Lower leg skin (tissue), 4 donors: ENCODE measurements around the gene PTCD3. TPM values are rescaled to one million over a fixed set of nuclear protein-coding genes. Genes with fewer than 3 reads are reported as not detected.

Source experiments
- DNase-seq, 2 donors: peaks; one replicate each; pipeline ENCODE4 v3.0.0-alpha.2; 2019; ENCODE audit warnings: low spot score in 2 of 2
- H3K4me3 ChIP-seq: fragments of 200-600 bp; sonication (generic); 2 replicates; pipeline ENCODE4 v1.5.1; 2017; ENCODE audit warnings: mild to moderate bottlenecking, low read depth; ENCODE audit not compliant: poor library complexity, severe bottlenecking
- POLR2A ChIP-seq, 2 donors: fragments of 450-650 bp; IDR thresholded peaks; one replicate each; pipeline ENCODE4 v1.6.1; 2016 to 2017; ENCODE audit warnings: antibody characterized with exemption in 2 of 2, mild to moderate bottlenecking in 1 of 2, moderate library complexity in 1 of 2
- WGBS, 2 donors: methylation state at CpG; one replicate each; pipeline ENCODE4 v1.1.5; 2018; 5-methylcytosine and 5-hydroxymethylcytosine counted together
- intact Hi-C: fragments of 100-400 bp; cut with DNase I; formaldehyde crosslinking; loops from one replicate; pipeline ENCODE4 v1.15.0; 2023; ENCODE audit warnings: low total_unique reads
- total RNA-seq, 4 donors: library from RNA; depleted of rRNA; stranded (reverse); fragments of >200 nt; gene quantifications; one replicate each; pipeline ENCODE4 v1.1.0, GENCODE V29; 2016
- TF ChIP-seq, protein P1 (sequence below), 3 donors: fragments of 450-650 bp; IDR thresholded peaks; one replicate each; pipeline ENCODE4 v1.5.1; 2016; ENCODE audit warnings: antibody characterized with exemption in 3 of 3, mild to moderate bottlenecking in 3 of 3, moderate library complexity in 2 of 3

PTCD3 gene
- total RNA-seq, 4 donors from 2014 or later, result 35.5 to 98.7 (median 48.5) TPM

- intact Hi-C loops, result no loop called here
- DNase-seq, result no peak
- H3K4me3 ChIP-seq, result no peak overlapping the region
- 83 to 84% methylated on average over 14 of the region's 14 CpGs for WGBS, 2 donors
- TF ChIP-seq POLR2A (IDR thresholded peaks at IDR 0.05), result no peak
- TF ChIP-seq, protein P1, sequence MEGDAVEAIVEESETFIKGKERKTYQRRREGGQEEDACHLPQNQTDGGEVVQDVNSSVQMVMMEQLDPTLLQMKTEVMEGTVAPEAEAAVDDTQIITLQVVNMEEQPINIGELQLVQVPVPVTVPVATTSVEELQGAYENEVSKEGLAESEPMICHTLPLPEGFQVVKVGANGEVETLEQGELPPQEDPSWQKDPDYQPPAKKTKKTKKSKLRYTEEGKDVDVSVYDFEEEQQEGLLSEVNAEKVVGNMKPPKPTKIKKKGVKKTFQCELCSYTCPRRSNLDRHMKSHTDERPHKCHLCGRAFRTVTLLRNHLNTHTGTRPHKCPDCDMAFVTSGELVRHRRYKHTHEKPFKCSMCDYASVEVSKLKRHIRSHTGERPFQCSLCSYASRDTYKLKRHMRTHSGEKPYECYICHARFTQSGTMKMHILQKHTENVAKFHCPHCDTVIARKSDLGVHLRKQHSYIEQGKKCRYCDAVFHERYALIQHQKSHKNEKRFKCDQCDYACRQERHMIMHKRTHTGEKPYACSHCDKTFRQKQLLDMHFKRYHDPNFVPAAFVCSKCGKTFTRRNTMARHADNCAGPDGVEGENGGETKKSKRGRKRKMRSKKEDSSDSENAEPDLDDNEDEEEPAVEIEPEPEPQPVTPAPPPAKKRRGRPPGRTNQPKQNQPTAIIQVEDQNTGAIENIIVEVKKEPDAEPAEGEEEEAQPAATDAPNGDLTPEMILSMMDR (IDR thresholded peaks at IDR 0.05), result no peak
Measured at GRCh38 chr2:86087936-86088850, 17.8 kb upstream of the PTCD3 start.

GRCh38 chr2:86094229-86094628 lies 11.8 kb upstream of the PTCD3 start:
- WGBS, 2 donors, result 66 to 67% methylated on average over 1 of the region's 1 CpG
- TF ChIP-seq, protein P1 (IDR thresholded peaks at IDR 0.05), result no peak
- no peak for TF ChIP-seq POLR2A (IDR thresholded peaks at IDR 0.05)

GRCh38 chr2:86097114-86097896 lies 8.7 kb upstream of the PTCD3 start:
- TF ChIP-seq, protein P1 (IDR thresholded peaks at IDR 0.05), result no peak
- no peak overlapping the region for H3K4me3 ChIP-seq
- whole genome bisulfite sequencing, 2 donors, result 94 to 95% methylated on average over 3 of the region's 3 CpGs
- no peak for DNase-seq
- intact Hi-C loops, result no loop called here

More at GRCh38 chr2:86094229-86094628, 11.8 kb upstream of the PTCD3 start:
- no peak overlapping the region for H3K4me3 ChIP-seq
- intact Hi-C loops, result no loop called here
- DNase-seq, result no peak

DNA sequence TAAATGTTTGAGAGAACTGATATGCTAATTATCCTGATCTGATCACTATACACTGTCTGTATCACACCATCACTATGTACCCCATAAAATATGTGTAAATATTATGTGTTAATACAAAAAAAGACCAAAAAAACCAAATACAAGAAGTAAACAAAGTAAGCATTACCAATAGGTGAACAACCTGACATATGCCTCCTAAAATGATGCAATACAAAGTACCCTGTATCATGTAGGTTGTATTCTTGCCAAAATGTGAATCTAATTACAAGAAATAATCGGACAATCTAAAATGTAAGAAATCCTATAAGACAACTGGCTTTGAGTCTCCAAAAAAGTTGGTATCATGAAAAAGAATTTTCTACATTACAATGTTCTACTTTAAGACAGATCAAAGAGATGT lies 8.1 kb upstream of the PTCD3 start:
- TF ChIP-seq, protein P1 (IDR thresholded peaks at IDR 0.05), result no peak
- no peak for TF ChIP-seq POLR2A (IDR thresholded peaks at IDR 0.05)
- no peak overlapping the region for H3K4me3 ChIP-seq
- WGBS, 2 donors, result 85 to 95% methylated on average over 1 of the region's 1 CpG
- DNase-seq, result no peak
- intact Hi-C loops, result no loop called here

- no peak for DNase-seq
- intact Hi-C loops, result no loop called here
- TF ChIP-seq, protein P1 (IDR thresholded peaks at IDR 0.05), result no peak
- no peak for TF ChIP-seq POLR2A (IDR thresholded peaks at IDR 0.05)
- no peak overlapping the region for H3K4me3 ChIP-seq
Measured at GRCh38 chr2:86102157-86102556, 3.9 kb upstream of the PTCD3 start.
